Lower lobe of right lung (tissue), 2 donors: ENCODE data around the gene ETNPPL. TPM values are rescaled to one million over a fixed set of nuclear protein-coding genes. Genes with fewer than 3 reads are reported as not detected.

Experiments used
- ATAC-seq, 2 donors: fragments of 200-7000 bp; cut with Tn5 transposase; one replicate each; pipeline ENCODE4 v1.9.1; 2020 to 2022; ENCODE audit warnings: mild to moderate bottlenecking in 2 of 2, moderate library complexity in 2 of 2
- DNase-seq: peaks from one replicate; pipeline ENCODE4 v3.0.0-alpha.2; 2020
- H3K27ac ChIP-seq: fragments of 200-600 bp; one replicate; pipeline ENCODE4 v1.8.0; 2022
- H3K27me3 ChIP-seq: fragments of 200-600 bp; one replicate; pipeline ENCODE4 v1.8.0; 2022; ENCODE audit warnings: low read depth
- H3K36me3 ChIP-seq: fragments of 200-600 bp; one replicate; pipeline ENCODE4 v1.8.0; 2022; ENCODE audit warnings: mild to moderate bottlenecking
- H3K4me1 ChIP-seq: fragments of 200-600 bp; one replicate; pipeline ENCODE4 v1.8.0; 2022
- H3K4me3 ChIP-seq: fragments of 200-600 bp; one replicate; pipeline ENCODE4 v1.8.0; 2022; ENCODE audit warnings: mild to moderate bottlenecking
- H3K9me3 ChIP-seq: fragments of 200-600 bp; one replicate; pipeline ENCODE4 v1.8.0; 2022
- intact Hi-C: fragments of 100-400 bp; cut with DNase I; formaldehyde crosslinking; loops from one replicate; pipeline ENCODE4 v1.11.0; 2022
- total RNA-seq: library from RNA; stranded (reverse); fragmentation: NEBNext Ultra II Directional; extraction: Animal tissue kit (Norgen Biotek cat#: 25700); gene quantifications from one replicate; pipeline ENCODE4 v1.2.1, GENCODE V29; 2021
- TF ChIP-seq, protein P1 (sequence below): fragments of 200-600 bp; IDR thresholded peaks from one replicate; pipeline ENCODE4 v1.8.0; 2022; ENCODE audit warnings: antibody characterized with exemption, mild to moderate bottlenecking
- donor health status: DM: no; HTN: yes; CAD: no; lungs with severe emphysema.

The ETNPPL gene
- total RNA-seq, 1 donor from 2014 or later = not detected

DNA sequence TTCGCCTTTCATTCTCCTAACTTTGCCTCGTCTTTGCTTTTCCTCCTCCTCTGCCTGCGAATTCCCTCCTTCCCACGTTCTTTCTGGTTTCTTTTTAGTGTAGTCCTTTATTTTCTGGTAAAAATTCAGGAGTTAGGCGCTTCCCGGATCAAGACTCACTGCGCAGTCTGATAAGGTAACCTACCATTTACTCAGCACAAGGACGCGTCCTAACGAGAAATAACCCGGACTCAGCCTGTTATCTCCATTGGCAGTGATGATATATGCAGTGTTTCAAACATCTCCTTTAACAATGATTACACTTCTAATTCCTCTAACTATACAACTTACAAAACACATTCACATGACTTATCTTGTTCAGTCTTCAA is 357 bp upstream of the ETNPPL start:
- ATAC-seq = peak in 1 of 2 donors; percentile 14
- Histone ChIP-seq H3K27ac (no peak overlapping the region), H3K36me3 (no peaks in the 10 kb centered on the region)

DNA sequence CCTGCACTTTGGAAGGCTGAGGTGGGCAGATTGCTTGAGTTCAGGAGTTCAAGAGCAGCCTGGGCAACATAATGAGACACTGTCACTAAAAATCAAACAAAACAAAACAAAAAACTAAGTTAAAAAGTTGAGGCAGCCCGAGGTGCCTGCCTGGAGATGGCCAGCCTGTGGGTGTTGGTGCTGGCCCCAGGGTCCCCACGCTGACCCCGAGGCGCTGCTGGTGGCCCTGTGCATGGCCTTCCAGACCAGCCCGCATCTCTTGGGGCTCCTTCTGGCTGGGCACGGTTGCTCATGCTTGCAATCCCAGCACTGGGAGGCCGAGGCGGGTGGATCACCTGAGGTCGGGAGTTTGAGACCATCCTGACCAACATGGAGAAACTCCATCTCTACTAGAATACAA is 4.4 kb downstream of the ETNPPL start:
- H3K27ac ChIP-seq = no peak overlapping the region
- ATAC-seq (no peak), DNase-seq (no peak)
- no peaks in the 10 kb centered on the region for H3K9me3 ChIP-seq
- H3K36me3 ChIP-seq = no peaks in the 10 kb centered on the region
- intact Hi-C loops = no loop called here
- H3K4me1 ChIP-seq = peaks cover 14% of the 10 kb centered on the region
- no peak overlapping the region for H3K4me3 ChIP-seq
- H3K27me3 ChIP-seq = peaks cover 41% of the 10 kb centered on the region
- TF ChIP-seq, protein P1, sequence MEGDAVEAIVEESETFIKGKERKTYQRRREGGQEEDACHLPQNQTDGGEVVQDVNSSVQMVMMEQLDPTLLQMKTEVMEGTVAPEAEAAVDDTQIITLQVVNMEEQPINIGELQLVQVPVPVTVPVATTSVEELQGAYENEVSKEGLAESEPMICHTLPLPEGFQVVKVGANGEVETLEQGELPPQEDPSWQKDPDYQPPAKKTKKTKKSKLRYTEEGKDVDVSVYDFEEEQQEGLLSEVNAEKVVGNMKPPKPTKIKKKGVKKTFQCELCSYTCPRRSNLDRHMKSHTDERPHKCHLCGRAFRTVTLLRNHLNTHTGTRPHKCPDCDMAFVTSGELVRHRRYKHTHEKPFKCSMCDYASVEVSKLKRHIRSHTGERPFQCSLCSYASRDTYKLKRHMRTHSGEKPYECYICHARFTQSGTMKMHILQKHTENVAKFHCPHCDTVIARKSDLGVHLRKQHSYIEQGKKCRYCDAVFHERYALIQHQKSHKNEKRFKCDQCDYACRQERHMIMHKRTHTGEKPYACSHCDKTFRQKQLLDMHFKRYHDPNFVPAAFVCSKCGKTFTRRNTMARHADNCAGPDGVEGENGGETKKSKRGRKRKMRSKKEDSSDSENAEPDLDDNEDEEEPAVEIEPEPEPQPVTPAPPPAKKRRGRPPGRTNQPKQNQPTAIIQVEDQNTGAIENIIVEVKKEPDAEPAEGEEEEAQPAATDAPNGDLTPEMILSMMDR = no peak

More for the DNA sequence above, 357 bp upstream of the ETNPPL start:
- TF ChIP-seq, protein P1 = no peak
- Histone ChIP-seq H3K4me3 (peak overlapping the region; percentile 56), H3K27me3 (peaks cover 41% of the 10 kb centered on the region), H3K4me1 (peaks cover 14% of the 10 kb centered on the region), H3K9me3 (no peaks in the 10 kb centered on the region)
- DNase-seq = no peak
- intact Hi-C loops = no loop called here

DNA sequence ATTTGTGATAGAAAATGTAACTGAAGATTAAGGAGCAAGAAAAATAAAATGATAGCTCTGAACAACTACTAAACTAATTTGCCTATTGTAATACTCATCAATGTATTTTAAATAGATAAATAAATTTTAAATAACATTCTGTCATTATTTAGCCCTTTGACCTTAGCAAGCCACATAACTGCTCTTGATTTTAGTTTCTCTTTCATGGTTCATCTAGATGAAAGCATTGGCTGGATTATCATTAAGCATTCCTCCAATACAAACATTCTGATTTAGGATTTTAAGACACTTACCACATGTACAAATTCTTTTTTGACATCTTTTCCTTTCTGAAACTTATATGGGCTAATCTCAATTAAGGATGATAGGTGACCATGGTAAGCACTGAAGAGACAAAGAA is 8.5 kb downstream of the ETNPPL start:
- TF ChIP-seq, protein P1 = no peak
- intact Hi-C loops = no loop called here
- no peaks in the 10 kb centered on the region for H3K36me3 ChIP-seq
- ATAC-seq (no peak), DNase-seq (no peak)
- H3K27ac ChIP-seq = no peak overlapping the region
- no peak overlapping the region for H3K4me3 ChIP-seq
- no peaks in the 10 kb centered on the region for H3K4me1 ChIP-seq
- H3K9me3 ChIP-seq = no peaks in the 10 kb centered on the region
- H3K27me3 ChIP-seq = peaks cover 6% of the 10 kb centered on the region

DNA sequence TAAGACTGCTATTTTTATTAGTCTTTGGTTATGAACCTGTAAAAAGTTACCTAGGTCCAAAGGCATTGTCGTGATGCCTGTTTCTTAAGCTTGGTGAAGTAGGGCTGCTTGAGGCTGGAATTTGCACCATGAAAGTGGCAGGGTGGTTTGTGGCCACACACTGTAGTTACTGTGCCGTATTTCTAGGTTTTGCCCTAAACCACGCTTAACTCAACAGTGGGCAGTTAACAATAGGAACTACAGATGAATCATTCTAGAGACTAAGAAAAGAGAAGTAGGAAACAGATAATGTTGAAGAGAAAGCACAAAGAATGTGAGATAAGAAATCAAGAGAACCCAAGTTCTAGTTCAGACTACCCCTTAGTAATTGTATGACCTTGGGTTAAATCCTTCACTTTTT is 11.5 kb downstream of the ETNPPL start:
- ATAC-seq = no peak
- intact Hi-C loops = no loop called here

DNA sequence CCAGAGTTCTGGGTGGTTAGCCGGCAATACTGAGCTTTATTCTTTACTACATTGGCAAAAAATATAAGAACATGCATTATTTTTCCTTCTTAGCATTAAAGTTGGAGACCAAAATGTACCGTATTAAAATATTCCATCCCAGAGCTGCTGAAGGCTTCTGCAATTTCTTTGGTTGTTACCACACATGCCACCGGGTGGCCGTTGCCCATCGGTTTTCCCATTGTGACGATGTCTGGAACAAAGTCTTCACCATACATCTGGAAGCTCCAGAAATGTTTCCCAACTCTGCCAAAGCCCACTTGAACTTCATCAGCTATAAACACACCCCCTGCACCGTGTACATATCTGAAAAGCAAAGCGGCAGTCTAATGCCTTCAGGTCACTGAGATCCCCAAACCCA is 13.7 kb downstream of the ETNPPL start:
- Histone ChIP-seq H3K27ac (no peak overlapping the region), H3K27me3 (no peaks in the 10 kb centered on the region), H3K4me1 (no peaks in the 10 kb centered on the region), H3K9me3 (no peaks in the 10 kb centered on the region), H3K36me3 (no peaks in the 10 kb centered on the region), H3K4me3 (no peak overlapping the region)
- TF ChIP-seq, protein P1 = no peak
- no peak for DNase-seq
- intact Hi-C loops = no loop called here
- no peak for ATAC-seq

More for the DNA sequence above, 11.5 kb downstream of the ETNPPL start:
- no peaks in the 10 kb centered on the region for H3K4me1 ChIP-seq
- H3K36me3 ChIP-seq = no peaks in the 10 kb centered on the region
- H3K9me3 ChIP-seq = no peaks in the 10 kb centered on the region
- no peak overlapping the region for H3K4me3 ChIP-seq
- TF ChIP-seq, protein P1 = no peak
- H3K27ac ChIP-seq = no peak overlapping the region
- no peaks in the 10 kb centered on the region for H3K27me3 ChIP-seq
- DNase-seq = no peak

DNA sequence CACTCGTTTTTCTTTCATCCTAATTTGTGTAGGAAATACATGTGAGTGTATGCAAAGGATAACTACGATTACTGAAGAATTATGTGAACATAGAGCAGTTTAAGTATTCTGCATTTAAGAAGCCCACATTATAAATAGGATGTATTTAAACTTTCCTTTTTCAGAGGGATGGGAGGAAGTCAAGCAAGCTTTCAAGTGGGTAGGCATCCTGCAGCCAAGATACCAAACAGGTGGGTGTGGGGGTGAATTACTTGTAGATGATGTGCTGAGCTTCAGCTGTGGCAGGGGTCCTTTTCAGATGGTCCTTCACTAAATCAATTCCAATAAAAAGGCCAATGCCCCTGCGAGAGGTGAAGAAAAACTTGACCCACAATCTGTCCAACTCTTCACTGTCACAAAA is 16.3 kb downstream of the ETNPPL start:
- DNase-seq (no peak), ATAC-seq (no peak)
- no peaks in the 10 kb centered on the region for H3K4me1 ChIP-seq
- no peaks in the 10 kb centered on the region for H3K36me3 ChIP-seq
- no peak overlapping the region for H3K4me3 ChIP-seq
- intact Hi-C loops = no loop called here
- TF ChIP-seq, protein P1 = no peak
- H3K9me3 ChIP-seq = no peaks in the 10 kb centered on the region
- H3K27me3 ChIP-seq = no peaks in the 10 kb centered on the region
- no peak overlapping the region for H3K27ac ChIP-seq
